Upper lobe of left lung (tissue), 4 donors: ENCODE measurements around the gene PNPLA7.

Experiments
- POLR2A ChIP-seq, 4 donors: fragments of 450-650 bp; IDR thresholded peaks; one replicate each; pipeline ENCODE4 v1.5.1; 2016 to 2017; ENCODE audit warnings: antibody characterized with exemption in 4 of 4, mild to moderate bottlenecking in 2 of 4
- TF ChIP-seq, protein P1 (sequence below), 6 experiments: fragments of 450-650 bp in 4 of 6; fragments of 200-600 bp in 2 of 6; sonication (generic) in 2 of 6; IDR thresholded peaks; one replicate each; pipeline ENCODE4 v1.5.1; 2016 to 2019; ENCODE audit warnings: antibody characterized with exemption in 6 of 6

DNA sequence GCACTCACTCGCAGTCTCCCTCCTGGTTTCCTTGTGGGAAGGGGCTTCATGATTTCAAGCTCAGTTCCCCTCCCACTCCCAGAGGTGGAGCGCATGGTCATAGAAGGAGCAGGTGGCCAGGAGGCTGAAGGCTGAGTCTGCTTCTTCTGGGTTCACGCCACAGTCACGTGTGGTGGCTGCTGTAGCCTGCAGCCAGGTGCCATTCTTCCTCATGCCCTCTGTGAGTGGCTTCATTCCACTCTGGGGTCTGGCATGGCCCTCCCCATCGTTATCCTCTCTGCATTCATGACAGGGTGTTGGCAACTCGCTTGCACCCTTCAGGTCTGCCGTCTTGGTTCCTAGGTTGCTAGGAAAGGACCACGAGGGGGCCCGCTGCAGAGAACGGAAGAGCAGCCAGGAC, 5.0 kb upstream of the PNPLA7 start:
- TF ChIP-seq, protein P1, sequence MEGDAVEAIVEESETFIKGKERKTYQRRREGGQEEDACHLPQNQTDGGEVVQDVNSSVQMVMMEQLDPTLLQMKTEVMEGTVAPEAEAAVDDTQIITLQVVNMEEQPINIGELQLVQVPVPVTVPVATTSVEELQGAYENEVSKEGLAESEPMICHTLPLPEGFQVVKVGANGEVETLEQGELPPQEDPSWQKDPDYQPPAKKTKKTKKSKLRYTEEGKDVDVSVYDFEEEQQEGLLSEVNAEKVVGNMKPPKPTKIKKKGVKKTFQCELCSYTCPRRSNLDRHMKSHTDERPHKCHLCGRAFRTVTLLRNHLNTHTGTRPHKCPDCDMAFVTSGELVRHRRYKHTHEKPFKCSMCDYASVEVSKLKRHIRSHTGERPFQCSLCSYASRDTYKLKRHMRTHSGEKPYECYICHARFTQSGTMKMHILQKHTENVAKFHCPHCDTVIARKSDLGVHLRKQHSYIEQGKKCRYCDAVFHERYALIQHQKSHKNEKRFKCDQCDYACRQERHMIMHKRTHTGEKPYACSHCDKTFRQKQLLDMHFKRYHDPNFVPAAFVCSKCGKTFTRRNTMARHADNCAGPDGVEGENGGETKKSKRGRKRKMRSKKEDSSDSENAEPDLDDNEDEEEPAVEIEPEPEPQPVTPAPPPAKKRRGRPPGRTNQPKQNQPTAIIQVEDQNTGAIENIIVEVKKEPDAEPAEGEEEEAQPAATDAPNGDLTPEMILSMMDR (IDR thresholded peaks at IDR 0.05), result no peak
- TF ChIP-seq POLR2A (IDR thresholded peaks at IDR 0.05), result no peak
